ENCODE data around the gene RAC2.

RAC2 gene

GRCh38 chr22:37187552-37187890, 56.5 kb downstream of the RAC2 start:
- H3F3A ChIP-seq (ENCODE audit: insufficient read depth, low read length): 0 out of 2 replicates have a peak, but pooled peaks cover 7% of the 10 kb centered on the region
- H3K9ac ChIP-seq (ENCODE audit: low read length): no peak overlapping the region
- H3K27ac ChIP-seq (ENCODE audit: low read length): no peak overlapping the region
- no peaks in the 10 kb centered on the region for H3K79me2 ChIP-seq (ENCODE audit: low read length)
- no peak overlapping the region for H3K4me3 ChIP-seq (ENCODE audit: low read length)
- no peak overlapping the region for H2AFZ ChIP-seq (ENCODE audit: low read length)
- H3K36me3 ChIP-seq (replicated peaks; ENCODE audit: insufficient read depth, low read length): no peaks in the 10 kb centered on the region
- TF ChIP-seq CTCF (IDR thresholded peaks at IDR 0.05; ENCODE audit: low read length) (no peak), EZH2phosphoT487 (IDR thresholded peaks at IDR 0.05; ENCODE audit: low read length) (no peak), EZH2 (optimal IDR thresholded peaks at IDR 0.05; ENCODE audit: low read depth, low read length) (no peak)
- peaks cover 8% of the 10 kb centered on the region; the same call in 1 of the 2 replicates for H3K4me1 ChIP-seq (ENCODE audit: low read length)
- H3K4me2 ChIP-seq (ENCODE audit: low read depth, low read length): no peak overlapping the region
- H4K20me1 ChIP-seq (ENCODE audit: insufficient read depth, low read length): no peaks in the 10 kb centered on the region
- H3K27me3 ChIP-seq (replicated peaks; ENCODE audit: insufficient read depth, low read length): no peaks in the 10 kb centered on the region
- no peaks in the 10 kb centered on the region for H3K9me2 ChIP-seq (replicated peaks; ENCODE audit: insufficient read depth, low read length)
- H3K9me3 ChIP-seq (replicated peaks; ENCODE audit: insufficient read depth, low read length): no peaks in the 10 kb centered on the region
- no peak for DNase-seq

GRCh38 chr22:37186997-37187522, 57.0 kb downstream of the RAC2 start:
- Histone ChIP-seq H3K4me3 (ENCODE audit: low read length) (no peak overlapping the region), H3K4me1 (ENCODE audit: low read length) (peaks cover 8% of the 10 kb centered on the region; the same call in 1 of the 2 replicates), H3K79me2 (ENCODE audit: low read length) (no peaks in the 10 kb centered on the region), H3F3A (ENCODE audit: insufficient read depth, low read length) (0 out of 2 replicates have a peak, but pooled peaks cover 7% of the 10 kb centered on the region), H3K9me3 (replicated peaks; ENCODE audit: insufficient read depth, low read length) (no peaks in the 10 kb centered on the region), H3K4me2 (ENCODE audit: low read depth, low read length) (peak overlapping the region; percentile 18; the same call in 1 of the 2 replicates), H3K9ac (ENCODE audit: low read length) (no peak overlapping the region), H3K36me3 (replicated peaks; ENCODE audit: insufficient read depth, low read length) (no peaks in the 10 kb centered on the region), H4K20me1 (ENCODE audit: insufficient read depth, low read length) (no peaks in the 10 kb centered on the region), H3K27me3 (replicated peaks; ENCODE audit: insufficient read depth, low read length) (no peaks in the 10 kb centered on the region), H3K27ac (ENCODE audit: low read length) (no peak overlapping the region), H2AFZ (ENCODE audit: low read length) (no peak overlapping the region), H3K9me2 (replicated peaks; ENCODE audit: insufficient read depth, low read length) (no peaks in the 10 kb centered on the region)
- TF ChIP-seq EZH2 (optimal IDR thresholded peaks at IDR 0.05; ENCODE audit: low read depth, low read length) (no peak), CTCF (IDR thresholded peaks at IDR 0.05; ENCODE audit: low read length) (no peak), EZH2phosphoT487 (IDR thresholded peaks at IDR 0.05; ENCODE audit: low read length) (no peak)
- DNase-seq: no peak

- Histone ChIP-seq H3K9me3 (replicated peaks; ENCODE audit: insufficient read depth, low read length) (no peaks in the 10 kb centered on the region), H3K4me3 (ENCODE audit: low read length) (peak overlapping the region; percentile 5; the same call in 1 of the 2 replicates), H3K36me3 (replicated peaks; ENCODE audit: insufficient read depth, low read length) (no peaks in the 10 kb centered on the region), H3K79me2 (ENCODE audit: low read length) (no peaks in the 10 kb centered on the region), H4K20me1 (ENCODE audit: insufficient read depth, low read length) (no peaks in the 10 kb centered on the region), H3F3A (ENCODE audit: insufficient read depth, low read length) (0 out of 2 replicates have a peak, but pooled peaks cover 7% of the 10 kb centered on the region), H3K9me2 (replicated peaks; ENCODE audit: insufficient read depth, low read length) (no peaks in the 10 kb centered on the region), H3K27me3 (replicated peaks; ENCODE audit: insufficient read depth, low read length) (no peaks in the 10 kb centered on the region), H3K4me2 (ENCODE audit: low read depth, low read length) (peak overlapping the region; percentile 18; the same call in 1 of the 2 replicates), H3K9ac (ENCODE audit: low read length) (no peak overlapping the region), H3K4me1 (ENCODE audit: low read length) (peaks cover 8% of the 10 kb centered on the region; the same call in 1 of the 2 replicates), H2AFZ (ENCODE audit: low read length) (no peak overlapping the region), H3K27ac (ENCODE audit: low read length) (no peak overlapping the region)
- DNase-seq: peak; percentile 68
- TF ChIP-seq EZH2 (optimal IDR thresholded peaks at IDR 0.05; ENCODE audit: low read depth, low read length): no peak
- TF ChIP-seq CTCF (IDR thresholded peaks at IDR 0.05; ENCODE audit: low read length): no peak
- TF ChIP-seq EZH2phosphoT487 (IDR thresholded peaks at IDR 0.05; ENCODE audit: low read length): no peak
Observed at GRCh38 chr22:37186228-37186996, 57.7 kb downstream of the RAC2 start.

Data from MM.1S (cell line).